ENCODE data around the gene PIP4K2C. TPM values are rescaled to one million over a fixed set of nuclear protein-coding genes. Genes with fewer than 3 reads are reported as not detected.

Gene PIP4K2C
- total and polyA plus RNA-seq, 10 of the 15 experiments (the other 5 are each of a cell fraction or from before 2014, with no cell fraction given) = 4.8 to 25.1 (median 14.9) TPM

- no peak for TF ChIP-seq RAD51 (IDR thresholded peaks at IDR 0.05)
- TF ChIP-seq EZH2 (IDR thresholded peaks at IDR 0.05; ENCODE audit: borderline replicate concordance, control insufficient read depth, low read depth, low read length) = no peak
- TF ChIP-seq, protein P1, sequence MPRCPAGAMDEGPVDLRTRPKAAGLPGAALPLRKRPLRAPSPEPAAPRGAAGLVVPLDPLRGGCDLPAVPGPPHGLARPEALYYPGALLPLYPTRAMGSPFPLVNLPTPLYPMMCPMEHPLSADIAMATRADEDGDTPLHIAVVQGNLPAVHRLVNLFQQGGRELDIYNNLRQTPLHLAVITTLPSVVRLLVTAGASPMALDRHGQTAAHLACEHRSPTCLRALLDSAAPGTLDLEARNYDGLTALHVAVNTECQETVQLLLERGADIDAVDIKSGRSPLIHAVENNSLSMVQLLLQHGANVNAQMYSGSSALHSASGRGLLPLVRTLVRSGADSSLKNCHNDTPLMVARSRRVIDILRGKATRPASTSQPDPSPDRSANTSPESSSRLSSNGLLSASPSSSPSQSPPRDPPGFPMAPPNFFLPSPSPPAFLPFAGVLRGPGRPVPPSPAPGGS (IDR thresholded peaks at IDR 0.05; ENCODE audit: borderline replicate concordance, insufficient read depth, low read depth, low read length, poor library complexity, severe bottlenecking) = no peak
- no peak for TF ChIP-seq MTA2 (IDR thresholded peaks at IDR 0.05; ENCODE audit: low read depth)
Observed at GRCh38 chr12:57610554-57611107, 19.6 kb downstream of the PIP4K2C start (continued).

GRCh38 chr12:57611108-57611826 lies 20.3 kb downstream of the PIP4K2C start, which contains the start of gene ARHGEF25:
Gene ARHGEF25, plus strand, starts transcription at chr12:57611435. Its CDS starts 460 bp downstream, at chr12:57611895.
- ChIA-PET CTCF (interaction anchor here (0.5 to 1.3 kb wide), 4 partner anchors 10 to 304 kb away, joined by 3 to 4 read pairs (median 3); no protein-coding TSS in a partner anchor), POLR2A (interaction anchor here (0.8 to 1.7 kb wide), 3 partner anchors 9 to 91 kb away, joined by 3 to 4 read pairs (median 3); partner anchors contain the start of genes DDIT3 and PIP4K2C), SMC1A (ENCODE audit: uncharacterized antibody, unreplicated experiment) (no interaction called here), RAD21 (ENCODE audit: unreplicated experiment) (interaction anchor here (0.7 kb wide), 1 partner anchor 28 kb away, joined by 3 read pairs; no protein-coding TSS in a partner anchor)
- no peaks in the 10 kb centered on the region; a peak in 1 of 4 replicates for H3K36me3 ChIP-seq (ENCODE audit: control insufficient read depth in 2 of 2, insufficient read depth in 2 of 2, low read length in 1 of 2)
- H3K27me3 ChIP-seq (replicated peaks in 1 of 2; ENCODE audit: control insufficient read depth in 2 of 2, insufficient read depth in 2 of 2, low read length in 1 of 2) = no peaks in the 10 kb centered on the region
- peak within 1 kb of the TSS; percentile 25; the same call in 1 of the 2 replicates for H3K9ac ChIP-seq (ENCODE audit: control insufficient read depth, insufficient read depth, low read length)
- H3K4me1 ChIP-seq (ENCODE audit: control insufficient read depth, insufficient read depth, low read length) = peaks cover 10% of the 10 kb centered on the region
- no peaks in the 10 kb centered on the region for H4K20me1 ChIP-seq (ENCODE audit: control insufficient read depth, insufficient read depth)
- WGBS (ENCODE audit: insufficient coverage, insufficient replicate concordance, low lambda C conversion rate, missing lambda C conversion rate) = 4% methylated on average over 25 of the region's 55 CpGs
- H3K9me3 ChIP-seq (replicated peaks; ENCODE audit: control insufficient read depth, insufficient read depth, low read length) = no peaks in the 10 kb centered on the region
- peak within 1 kb of the TSS; percentile 67 for H2AFZ ChIP-seq (ENCODE audit: control insufficient read depth, low read depth, low read length)
- no peak for DNase-seq (ENCODE audit: low read depth, low spot score)
- intact Hi-C loops (cut with micrococcal nuclease; ENCODE audit: unreplicated experiment) (no loop called here), in situ Hi-C loops (cut with MboI) (no loop called here)
- no peak for FAIRE-seq
- BruUV-seq (replicated peaks) = no TSS peak
- peak; percentile 82 for ATAC-seq
- H3K4me3 ChIP-seq = peak within 1 kb of the TSS; percentile 70
- no peak within 1 kb of the TSS for H3K27ac ChIP-seq (ENCODE audit: control insufficient read depth, insufficient read depth)
- H3K4me2 ChIP-seq (ENCODE audit: control insufficient read depth, insufficient read depth) = peak within 1 kb of the TSS; percentile 82
- H3K79me2 ChIP-seq (ENCODE audit: control insufficient read depth, insufficient read depth, low read length) = no peaks in the 10 kb centered on the region
- TF ChIP-seq ZBED1 (IDR thresholded peaks at IDR 0.05; ENCODE audit: borderline replicate concordance) (no peak), HDAC2 (IDR thresholded peaks at IDR 0.05) (no peak), POLR2A (IDR thresholded peaks at IDR 0.05; ENCODE audit: low read depth, low read length) (peak; percentile 82), BHLHE40 (IDR thresholded peaks at IDR 0.05; ENCODE audit: borderline replicate concordance in 1 of 2, low read depth in 2 of 2, low read length in 1 of 2) (peak in 1 of 2 experiments; percentile 19; a peak in 1 of 4 replicates), BRCA1 (IDR thresholded peaks at IDR 0.05; ENCODE audit: low read depth, low read length) (no peak), ZSCAN29 (IDR thresholded peaks at IDR 0.05) (no peak), ZNF384 (IDR thresholded peaks at IDR 0.05; ENCODE audit: borderline replicate concordance, low read depth, low read length) (no peak), CHD4 (IDR thresholded peaks at IDR 0.05) (no peak), POLR2AphosphoS2 (IDR thresholded peaks at IDR 0.05; ENCODE audit: low read depth, low read length) (0 out of 2 replicates have a peak, but pooled peaks have one; percentile 21), SRF (IDR thresholded peaks at IDR 0.05; ENCODE audit: low read depth in 2 of 2, low read length in 2 of 2) (no peak), IKZF1 (conservative IDR thresholded peaks at IDR 0.05) (0 out of 2 replicates have a peak, but pooled peaks have one; percentile 14), EZH2 (IDR thresholded peaks at IDR 0.05; ENCODE audit: borderline replicate concordance, control insufficient read depth, low read depth, low read length) (no peak), GATAD2B (conservative IDR thresholded peaks at IDR 0.05; ENCODE audit: low read depth) (0 out of 2 replicates have a peak, but pooled peaks have one; percentile 32), IKZF2 (IDR thresholded peaks at IDR 0.05) (no peak), CBFB (IDR thresholded peaks at IDR 0.05; ENCODE audit: low read depth) (no peak), SMAD1 (IDR thresholded peaks at IDR 0.05; ENCODE audit: low read depth, partially characterized antibody) (no peak)
